ENCODE measurements around the gene PRAMEF13.
"Not testable (repeated sequence)": the region's sequence is repeated elsewhere in the genome, so short reads cannot be mapped to it uniquely, and the experiment has no call there.

The PRAMEF13 gene

GRCh38 chr1:13201309-13201708 lies at the start of gene PRAMEF13:
PRAMEF13 (minus strand) TSS chr1:13201409; CDS start chr1:13199589, 1,820 bp downstream.
- not testable (repeated sequence) for DNase-seq

GRCh38 chr1:13247122-13247521 lies 45.9 kb upstream of the PRAMEF13 start:
- DNase-seq: not testable (repeated sequence)

- not testable (repeated sequence) for DNase-seq
These were observed 45.3 kb upstream of the PRAMEF13 start for GRCh38 chr1:13246554-13246871.

GRCh38 chr1:13245841-13246553 lies 44.8 kb upstream of the PRAMEF13 start:
- not testable (repeated sequence) for DNase-seq

GRCh38 chr1:13243536-13244263 lies 42.5 kb upstream of the PRAMEF13 start:
- not testable (repeated sequence) for DNase-seq

- DNase-seq: not testable (repeated sequence)
These were observed 38.4 kb upstream of the PRAMEF13 start for GRCh38 chr1:13239633-13240032.

GRCh38 chr1:13237572-13237971 lies 36.4 kb upstream of the PRAMEF13 start:
- DNase-seq: not testable (repeated sequence)

- DNase-seq: not testable (repeated sequence)
These were observed 32.8 kb upstream of the PRAMEF13 start for GRCh38 chr1:13234057-13234456.

- DNase-seq: not testable (repeated sequence)
These were observed 30.8 kb upstream of the PRAMEF13 start for GRCh38 chr1:13232056-13232455.

- not testable (repeated sequence) for DNase-seq
These were observed 30.0 kb upstream of the PRAMEF13 start for GRCh38 chr1:13231061-13231750.

- not testable (repeated sequence) for DNase-seq
These were observed 29.4 kb upstream of the PRAMEF13 start for GRCh38 chr1:13230601-13231000.

GRCh38 chr1:13230096-13230495 lies 28.9 kb upstream of the PRAMEF13 start:
- not testable (repeated sequence) for DNase-seq

GRCh38 chr1:13228343-13228781 lies 27.2 kb upstream of the PRAMEF13 start:
- no peak for DNase-seq

- not testable (repeated sequence) for DNase-seq
These were observed 26.3 kb upstream of the PRAMEF13 start for GRCh38 chr1:13227271-13228055.

GRCh38 chr1:13225675-13226204 lies 24.5 kb upstream of the PRAMEF13 start, which contains the start of gene PRAMEF18:
PRAMEF18 (minus strand) TSS chr1:13226154; CDS start chr1:13226106, 48 bp downstream.
- not testable (repeated sequence) for DNase-seq

- no peak for DNase-seq
These were observed 23.4 kb upstream of the PRAMEF13 start for GRCh38 chr1:13224480-13225060.

- DNase-seq: not testable (repeated sequence)
These were observed 21.6 kb upstream of the PRAMEF13 start for GRCh38 chr1:13222788-13223187.

- not testable (repeated sequence) for DNase-seq
These were observed 18.0 kb upstream of the PRAMEF13 start for GRCh38 chr1:13219203-13219602.

- not testable (repeated sequence) for DNase-seq
These were observed 15.4 kb upstream of the PRAMEF13 start for GRCh38 chr1:13216619-13217018.

GRCh38 chr1:13208712-13209111 lies 7.5 kb upstream of the PRAMEF13 start:
- DNase-seq: not testable (repeated sequence)

GRCh38 chr1:13171548-13171947 lies 29.7 kb downstream of the PRAMEF13 start, which contains the start of gene PRAMEF9:
PRAMEF9 (plus strand) TSS chr1:13171848; CDS start chr1:13175281, 3,433 bp downstream.
- not testable (repeated sequence) for DNase-seq

Measured in hippocampal formation (tissue), 2 donors.